Activated naive CD8-positive, alpha-beta T cell treated with anti-CD3 and anti-CD28 coated beads, Interleukin-2, amount 10 ng/mL, durations not matched to agents 7 days and 5 days (primary cell): Measurements from ENCODE around the gene TTF1. TPM values are rescaled to one million over a fixed set of nuclear protein-coding genes. Genes with fewer than 3 reads are reported as not detected.

ENCODE experiments used
- ATAC-seq: fragments of 150-1000 bp; cut with Tn5 transposase; one replicate; pipeline ENCODE4 v1.10.0; 2021; ENCODE audit warnings: low read depth, moderate library complexity
- POLR2A ChIA-PET: fragments of 350-600 bp; sonication (Branson Sonifier 250); formaldehyde crosslinking; loops from one replicate; lab custom pipeline; 2021; ENCODE audit warnings: antibody characterized with exemption; lab: Charles Lee
- DNase-seq: peaks from one replicate; pipeline ENCODE4 v3.0.0; 2021
- H3K27ac Mint-ChIP-seq: one replicate; pipeline ENCODE4 v1.8.0; 2022; ENCODE audit warnings: mild to moderate bottlenecking, mixed read lengths
- H3K27me3 Mint-ChIP-seq: one replicate; pipeline ENCODE4 v1.8.0; 2022; ENCODE audit warnings: mild to moderate bottlenecking, moderate library complexity, mixed read lengths
- H3K36me3 Mint-ChIP-seq: one replicate; pipeline ENCODE4 v1.8.0; 2021; ENCODE audit warnings: mild to moderate bottlenecking, mixed read lengths
- H3K4me1 Mint-ChIP-seq: one replicate; pipeline ENCODE4 v1.8.0; 2021; ENCODE audit warnings: mixed read lengths
- H3K4me3 Mint-ChIP-seq: one replicate; pipeline ENCODE4 v1.8.0; 2022; ENCODE audit warnings: mild to moderate bottlenecking, moderate library complexity, mixed read lengths
- H3K9me3 Mint-ChIP-seq: one replicate; pipeline ENCODE4 v1.8.0; 2021; ENCODE audit warnings: mixed read lengths
- total RNA-seq, 2 experiments: library from RNA; stranded (reverse); gene quantifications; one replicate each; pipeline ENCODE4 v1.2.3, GENCODE V29; 2021

TTF1 gene
- total RNA-seq, 2 experiments from 2014 or later, result 31.3 to 32.5 TPM

DNA sequence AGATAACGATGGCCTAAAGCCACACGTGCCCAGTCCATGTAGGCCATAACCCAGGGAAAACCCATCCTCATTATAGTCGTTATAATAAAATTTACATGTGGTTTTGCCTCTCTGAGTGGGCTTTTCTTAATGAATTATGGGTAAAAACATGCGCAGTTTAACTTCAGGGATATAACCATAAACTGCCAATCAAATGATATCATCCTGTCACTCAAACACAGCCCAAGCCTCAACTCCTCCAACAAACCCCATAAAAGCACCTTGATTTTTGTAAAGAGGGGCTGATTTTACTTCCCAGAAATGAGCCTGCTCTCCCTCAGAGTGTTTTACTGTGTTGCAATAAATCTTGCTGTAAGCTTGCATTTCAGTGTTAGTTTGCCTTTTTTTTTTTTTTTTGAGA lies 36.0 kb downstream of the TTF1 start:
- POLR2A ChIA-PET, result no interaction called here
- Mint-ChIP-seq H3K4me3 (no peak overlapping the region), H3K4me1 (peaks cover 19% of the 10 kb centered on the region), H3K36me3 (peaks cover 12% of the 10 kb centered on the region), H3K27ac (no peak overlapping the region), H3K27me3 (no peaks in the 10 kb centered on the region), H3K9me3 (no peaks in the 10 kb centered on the region)
- ATAC-seq (no peak), DNase-seq (no peak)

DNA sequence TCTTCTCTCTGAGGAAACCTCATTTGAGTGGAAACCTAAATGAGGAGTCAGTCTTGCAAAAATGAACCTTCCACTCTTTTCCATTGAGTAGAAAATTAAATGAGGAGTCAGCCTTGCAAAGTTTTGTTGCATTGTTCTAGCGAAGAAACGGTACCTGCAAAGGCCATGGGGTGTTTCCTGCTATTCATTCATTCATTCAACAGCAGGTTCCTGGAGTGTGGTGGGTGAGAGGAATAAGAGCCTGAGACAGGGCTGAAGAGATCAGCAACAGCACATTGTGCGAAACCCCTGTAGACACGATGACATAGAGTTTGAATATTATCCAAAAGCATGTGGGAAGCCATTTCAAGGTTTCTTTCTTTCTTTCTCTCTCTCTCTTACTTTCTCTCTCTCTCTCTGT lies 37.2 kb downstream of the TTF1 start:
- Mint-ChIP-seq H3K27me3 (no peaks in the 10 kb centered on the region), H3K9me3 (no peaks in the 10 kb centered on the region), H3K27ac (no peak overlapping the region), H3K4me3 (no peak overlapping the region), H3K4me1 (peaks cover 15% of the 10 kb centered on the region), H3K36me3 (peaks cover 5% of the 10 kb centered on the region)
- POLR2A ChIA-PET, result no interaction called here
- ATAC-seq (no peak), DNase-seq (no peak)

DNA sequence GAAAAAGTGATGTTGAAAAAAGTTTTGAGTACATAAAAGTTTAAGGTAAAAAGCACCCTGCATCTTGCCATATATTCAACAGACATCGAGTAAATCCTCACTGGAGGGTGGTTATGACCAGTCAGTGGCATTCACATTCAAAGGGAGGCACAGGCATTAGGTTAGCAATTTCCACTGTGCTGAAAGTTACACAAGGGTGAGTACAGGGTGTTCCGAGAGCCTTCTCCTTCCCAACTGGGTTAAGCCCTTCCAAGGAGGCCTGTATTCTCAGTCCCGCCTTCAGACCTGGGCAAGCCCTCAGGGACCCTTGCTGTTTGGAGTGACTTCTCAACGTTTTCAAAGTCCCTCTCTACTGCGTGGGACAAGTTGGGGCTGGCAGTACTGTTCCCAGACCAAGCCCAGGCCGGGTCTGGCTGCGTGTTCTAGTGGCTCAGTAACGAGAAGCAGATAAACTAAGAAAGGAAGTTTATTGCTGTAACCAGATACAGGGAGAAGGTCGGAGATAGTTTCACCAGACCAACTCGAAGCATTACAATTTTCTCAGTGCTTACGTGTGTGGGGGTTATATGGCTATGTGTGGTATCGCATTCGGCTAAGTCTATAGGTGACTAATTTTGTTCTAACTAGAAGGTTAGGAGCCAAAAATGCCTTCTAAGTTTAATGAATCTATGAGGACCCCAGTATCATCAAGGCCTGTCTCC lies 38.9 kb downstream of the TTF1 start:
- ATAC-seq, result no peak

DNA sequence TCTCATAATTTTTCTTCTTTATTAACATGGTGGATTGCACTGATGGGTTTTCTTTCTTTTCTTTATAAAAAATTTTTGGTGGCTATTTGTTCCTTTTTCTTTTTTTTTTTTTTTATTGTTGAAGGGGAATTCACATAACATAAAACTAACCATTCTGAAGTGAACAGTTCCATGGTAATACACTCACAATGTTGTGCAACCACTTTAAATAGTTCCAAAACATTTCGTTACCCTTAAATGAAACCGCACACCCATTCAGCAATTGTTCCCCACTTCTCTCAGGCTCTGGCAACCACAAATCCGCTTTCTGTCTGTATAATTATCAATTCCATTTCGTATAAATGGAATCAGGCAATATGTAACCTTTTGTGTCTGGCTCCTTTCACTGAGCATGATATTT lies 40.2 kb downstream of the TTF1 start:
- H3K27me3 Mint-ChIP-seq, result no peaks in the 10 kb centered on the region
- H3K27ac Mint-ChIP-seq, result no peak overlapping the region
- H3K4me3 Mint-ChIP-seq, result no peak overlapping the region
- DNase-seq (no peak), ATAC-seq (no peak)
- H3K36me3 Mint-ChIP-seq, result no peaks in the 10 kb centered on the region
- POLR2A ChIA-PET, result no interaction called here
- H3K9me3 Mint-ChIP-seq, result no peaks in the 10 kb centered on the region
- H3K4me1 Mint-ChIP-seq, result no peaks in the 10 kb centered on the region

More for the DNA sequence above, 38.9 kb downstream of the TTF1 start:
- Mint-ChIP-seq H3K27me3 (no peaks in the 10 kb centered on the region), H3K9me3 (no peaks in the 10 kb centered on the region), H3K36me3 (peaks cover 3% of the 10 kb centered on the region), H3K4me3 (no peak overlapping the region), H3K27ac (no peak overlapping the region), H3K4me1 (peaks cover 7% of the 10 kb centered on the region)
- POLR2A ChIA-PET, result interaction anchor here (2.2 kb wide), 1 partner anchor 13 kb away, joined by 13 read pairs; the partner anchor contains the start of gene SETX
- DNase-seq, result no peak

DNA sequence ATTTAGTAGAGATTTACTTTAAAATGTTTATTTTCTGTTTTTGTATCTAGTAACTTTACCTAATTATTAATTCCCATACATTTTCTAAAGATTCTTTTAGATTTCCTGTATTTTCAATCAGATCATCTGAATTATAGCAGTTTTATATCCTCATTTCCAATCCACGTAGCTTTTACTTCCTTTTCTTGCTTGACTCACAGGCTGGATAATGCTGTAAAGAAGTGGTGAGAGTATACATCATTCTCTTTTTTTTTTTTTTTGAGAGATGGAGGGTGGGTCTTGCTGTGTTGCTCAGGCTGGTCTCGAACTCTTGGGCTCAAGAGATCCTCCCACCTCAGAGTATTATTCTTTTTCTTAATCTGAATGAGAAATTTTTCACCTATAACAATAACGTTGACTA lies 40.7 kb downstream of the TTF1 start:
- POLR2A ChIA-PET, result interaction anchor here (0.8 kb wide), 1 partner anchor 11 kb away, joined by 5 read pairs; the partner anchor contains the start of gene SETX

DNA sequence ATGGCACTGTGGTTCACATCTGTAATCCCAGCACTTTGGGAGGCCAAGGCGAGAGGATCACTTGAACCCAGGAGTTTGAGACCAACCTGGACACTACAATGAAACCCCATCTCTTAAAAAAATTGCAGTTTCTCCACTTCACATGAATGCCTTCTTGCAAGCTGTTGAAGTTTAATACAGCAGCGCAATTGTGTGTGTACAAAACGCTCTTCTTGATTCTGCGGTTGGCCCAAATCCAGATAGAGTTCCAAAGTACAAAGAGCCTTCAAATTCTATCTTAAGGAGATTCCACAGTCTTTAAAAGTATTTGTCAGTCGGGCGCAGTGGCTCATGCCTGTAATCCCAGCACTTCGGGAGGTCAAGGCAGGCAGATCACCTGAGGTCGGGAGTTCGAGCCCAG lies 42.6 kb downstream of the TTF1 start:
- Mint-ChIP-seq H3K27ac (no peak overlapping the region), H3K9me3 (no peaks in the 10 kb centered on the region), H3K36me3 (no peaks in the 10 kb centered on the region), H3K4me3 (no peak overlapping the region), H3K27me3 (no peaks in the 10 kb centered on the region), H3K4me1 (no peaks in the 10 kb centered on the region)
- POLR2A ChIA-PET, result no interaction called here
- ATAC-seq (no peak), DNase-seq (no peak)

More for the DNA sequence above, 40.7 kb downstream of the TTF1 start:
- no peak overlapping the region for H3K27ac Mint-ChIP-seq
- no peak overlapping the region for H3K4me3 Mint-ChIP-seq
- H3K36me3 Mint-ChIP-seq, result no peaks in the 10 kb centered on the region
- H3K27me3 Mint-ChIP-seq, result no peaks in the 10 kb centered on the region
- DNase-seq (no peak), ATAC-seq (no peak)
- H3K4me1 Mint-ChIP-seq, result no peaks in the 10 kb centered on the region
- no peaks in the 10 kb centered on the region for H3K9me3 Mint-ChIP-seq

DNA sequence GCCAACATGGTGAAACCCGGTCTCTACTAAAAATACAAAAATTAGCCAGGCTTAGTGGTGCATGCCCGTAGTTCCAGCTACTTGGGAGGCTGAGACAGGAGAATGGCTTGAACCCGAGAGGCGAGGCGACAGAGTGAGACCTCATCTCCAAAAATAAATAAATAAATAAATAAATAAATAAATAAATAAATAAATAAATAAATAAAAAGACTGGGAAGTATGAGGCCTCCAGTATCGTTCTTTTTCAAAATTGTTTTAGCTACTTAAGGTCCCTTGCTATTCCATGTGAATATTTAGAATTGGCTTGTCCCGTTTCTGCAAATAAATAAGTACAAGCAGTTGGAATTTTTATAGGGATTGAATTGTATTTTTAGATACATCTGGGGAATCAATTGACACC lies 48.9 kb downstream of the TTF1 start:
- H3K4me3 Mint-ChIP-seq, result no peak overlapping the region
- no peaks in the 10 kb centered on the region for H3K9me3 Mint-ChIP-seq
- H3K27me3 Mint-ChIP-seq, result peaks cover 2% of the 10 kb centered on the region
- H3K4me1 Mint-ChIP-seq, result peaks cover 14% of the 10 kb centered on the region
- no peak for ATAC-seq
- POLR2A ChIA-PET, result no interaction called here
- DNase-seq, result no peak
- H3K36me3 Mint-ChIP-seq, result peaks cover 13% of the 10 kb centered on the region
- no peak overlapping the region for H3K27ac Mint-ChIP-seq

DNA sequence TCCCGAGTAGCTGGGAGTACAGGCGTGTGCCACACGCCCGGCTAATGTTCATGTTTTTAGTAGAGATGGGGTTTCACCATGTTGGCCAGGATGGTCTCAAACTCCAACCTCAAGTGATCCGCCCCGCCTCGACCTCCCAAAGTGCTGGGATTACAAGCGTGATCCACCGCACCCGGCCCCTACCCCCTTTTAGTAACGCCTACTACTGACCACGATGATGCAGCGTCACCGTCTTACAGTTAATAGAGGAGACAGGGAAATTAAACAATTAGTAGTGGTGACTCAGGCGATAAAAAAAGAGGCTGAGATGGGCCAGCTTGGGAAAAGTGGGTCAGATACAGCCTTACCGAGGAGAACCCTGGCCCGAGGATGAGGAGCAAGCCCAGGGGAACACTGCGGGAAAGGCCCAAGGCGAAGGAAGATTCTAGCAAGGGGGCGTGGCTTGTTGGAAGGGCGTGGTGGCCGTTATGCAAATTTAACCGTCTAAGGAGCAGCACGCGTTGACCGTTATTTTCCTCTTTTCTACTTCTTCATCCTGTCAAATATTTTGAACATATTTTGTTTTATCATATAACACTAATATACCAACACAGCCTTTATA lies 50.2 kb downstream of the TTF1 start:
- Mint-ChIP-seq H3K4me3 (peak overlapping the region; percentile 31), H3K9me3 (no peaks in the 10 kb centered on the region), H3K27ac (no peak overlapping the region), H3K27me3 (peaks cover 2% of the 10 kb centered on the region), H3K36me3 (peaks cover 20% of the 10 kb centered on the region), H3K4me1 (peaks cover 26% of the 10 kb centered on the region)
- ATAC-seq (no peak), DNase-seq (no peak)
- POLR2A ChIA-PET, result no interaction called here

DNA sequence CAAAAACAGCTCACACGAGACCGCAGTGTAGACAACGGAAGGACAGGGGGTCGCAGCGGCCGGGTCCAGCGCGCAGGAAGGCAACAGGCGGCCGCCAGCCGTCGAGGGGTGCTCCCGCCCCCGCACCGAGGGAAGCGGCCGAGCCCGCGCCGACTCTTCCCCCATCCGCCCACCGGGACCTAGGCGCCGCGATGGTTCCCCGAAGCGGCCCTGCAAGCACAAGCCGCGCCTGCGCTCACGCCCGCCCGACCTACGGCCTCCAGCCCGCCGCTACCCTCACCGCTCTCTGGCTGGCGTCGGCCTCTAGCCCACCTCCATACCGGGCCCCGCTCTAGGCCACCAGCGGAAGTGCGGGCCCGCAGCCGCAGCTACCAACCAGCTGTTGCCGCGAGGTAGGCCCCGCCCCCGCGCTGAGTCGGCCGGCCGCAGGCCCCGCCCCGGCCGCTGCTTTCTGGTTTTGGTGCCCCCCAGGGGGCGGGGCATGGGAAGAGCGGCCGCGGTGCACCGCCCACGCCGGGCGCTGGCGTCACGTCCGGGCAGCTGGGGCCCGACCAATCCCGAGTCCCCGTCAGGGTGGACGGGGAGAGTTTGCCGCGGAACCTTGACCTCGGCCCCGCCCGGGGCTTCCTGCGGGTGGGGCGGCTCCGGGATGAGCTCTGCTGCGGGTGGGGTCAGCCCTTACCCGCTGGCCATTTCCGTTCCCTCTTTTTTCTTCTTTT lies 51.8 kb downstream of the TTF1 start, which contains the start of gene SETX:
Gene SETX (minus strand): TSS at position 350 of the 719 bp plus-strand sequence. CDS start 5,558 bp downstream, outside the sequence.
- H3K4me1 Mint-ChIP-seq, result peaks cover 32% of the 10 kb centered on the region
- no peaks in the 10 kb centered on the region for H3K9me3 Mint-ChIP-seq
- peaks cover 2% of the 10 kb centered on the region for H3K27me3 Mint-ChIP-seq
- POLR2A ChIA-PET, result interaction anchor here (0.7 to 2.6 kb wide), 14 partner anchors 8 to 1002 kb away, joined by 3 to 14 read pairs (median 4); no protein-coding TSS in a partner anchor
- ATAC-seq (peak; percentile 87), DNase-seq (peak; percentile 95)
- peak within 1 kb of the TSS; percentile 93 for H3K27ac Mint-ChIP-seq
- peaks cover 25% of the 10 kb centered on the region for H3K36me3 Mint-ChIP-seq
- H3K4me3 Mint-ChIP-seq, result peak within 1 kb of the TSS; percentile 92

DNA sequence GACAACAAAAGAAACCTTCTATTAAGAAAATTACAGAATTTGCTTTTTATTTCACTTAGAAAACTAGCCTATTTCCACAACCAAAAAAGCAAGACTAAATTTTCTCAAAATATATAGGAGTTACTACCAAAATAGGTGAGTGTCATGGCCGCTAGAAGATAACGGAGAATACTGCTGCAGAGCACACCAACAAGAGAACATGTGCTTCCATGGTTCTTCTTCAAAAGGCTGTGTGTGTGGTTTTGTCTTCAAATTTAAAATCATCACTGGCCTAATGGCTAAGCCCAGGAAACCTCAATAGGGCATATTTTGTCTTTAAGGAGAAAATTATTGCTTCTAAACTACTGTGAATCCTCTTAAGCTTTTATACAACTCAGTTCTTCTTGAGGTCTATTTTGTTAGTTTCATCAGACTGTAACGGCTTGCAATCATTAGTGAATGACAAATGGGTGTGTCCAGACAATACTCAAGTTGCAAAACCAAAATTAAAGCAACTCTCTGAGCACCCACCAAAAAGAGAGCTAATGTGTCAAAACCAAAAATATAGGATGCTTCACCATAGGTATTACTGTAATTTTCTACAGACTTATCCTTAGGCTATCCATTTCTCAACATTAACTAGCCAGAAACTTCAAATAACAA lies 55.1 kb downstream of the TTF1 start:
- ATAC-seq (no peak), DNase-seq (no peak)
- Mint-ChIP-seq H3K4me1 (peaks cover 37% of the 10 kb centered on the region), H3K4me3 (peak overlapping the region; percentile 92), H3K27ac (peak overlapping the region; percentile 72), H3K27me3 (no peaks in the 10 kb centered on the region), H3K36me3 (peaks cover 38% of the 10 kb centered on the region), H3K9me3 (no peaks in the 10 kb centered on the region)
- POLR2A ChIA-PET, result interaction anchor here (1.2 to 3.5 kb wide), 4 partner anchors 52 to 619 kb away, joined by 3 to 12 read pairs (median 6); no protein-coding TSS in a partner anchor

DNA sequence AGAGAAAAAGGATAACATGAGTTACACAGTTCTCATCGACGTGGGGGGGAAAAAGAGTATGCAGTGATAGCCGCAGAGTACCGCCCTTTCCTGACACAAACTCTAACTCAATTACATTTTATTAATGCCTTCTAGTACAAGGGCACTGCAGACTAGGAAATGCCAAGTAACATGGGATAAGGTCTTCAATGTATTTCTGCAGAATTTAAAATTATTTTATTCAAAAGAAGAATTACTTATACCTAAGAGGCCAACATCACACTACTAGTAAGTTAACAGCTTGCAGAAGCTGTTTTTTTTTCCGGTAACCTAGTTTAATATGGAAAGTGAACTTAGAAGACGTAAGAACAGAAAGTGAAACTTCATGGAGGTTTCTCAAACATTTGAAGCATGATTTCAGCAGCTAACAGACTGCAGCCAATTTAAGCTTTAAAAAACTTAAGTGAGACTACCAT lies 55.8 kb downstream of the TTF1 start:
- Mint-ChIP-seq H3K9me3 (no peaks in the 10 kb centered on the region), H3K4me3 (peak overlapping the region; percentile 92), H3K36me3 (peaks cover 42% of the 10 kb centered on the region), H3K27ac (peak overlapping the region; percentile 72), H3K27me3 (no peaks in the 10 kb centered on the region), H3K4me1 (peaks cover 41% of the 10 kb centered on the region)
- DNase-seq, result no peak
- POLR2A ChIA-PET, result interaction anchor here (0.6 to 3.5 kb wide), 6 partner anchors 53 to 619 kb away, joined by 3 to 12 read pairs (median 6); partner anchors contain the start of gene DDX31
- peak; percentile 12 for ATAC-seq

DNA sequence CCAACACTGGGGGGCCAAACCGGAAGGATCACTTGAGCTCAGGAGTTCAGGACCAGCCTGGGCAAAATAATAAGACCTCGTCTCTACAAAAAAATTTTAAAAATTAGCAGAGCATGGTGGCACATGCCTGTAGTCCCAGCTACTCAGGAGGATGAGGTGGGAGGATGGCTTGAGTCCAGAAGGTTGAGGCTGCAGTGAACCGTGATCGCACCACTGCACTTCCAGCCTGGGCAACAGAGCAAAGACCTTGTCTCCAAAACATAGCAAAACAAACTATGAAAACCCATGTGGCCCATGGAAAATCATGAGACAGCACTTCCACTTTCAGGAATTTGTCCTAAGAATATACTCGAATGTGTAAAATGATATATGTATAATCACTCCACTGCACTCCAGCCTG lies 58.0 kb downstream of the TTF1 start:
- Mint-ChIP-seq H3K27me3 (no peaks in the 10 kb centered on the region), H3K36me3 (peaks cover 45% of the 10 kb centered on the region), H3K4me1 (peaks cover 41% of the 10 kb centered on the region), H3K4me3 (no peak overlapping the region), H3K9me3 (no peaks in the 10 kb centered on the region), H3K27ac (peak overlapping the region; percentile 22)
- POLR2A ChIA-PET, result no interaction called here
- no peak for ATAC-seq
- DNase-seq, result no peak

DNA sequence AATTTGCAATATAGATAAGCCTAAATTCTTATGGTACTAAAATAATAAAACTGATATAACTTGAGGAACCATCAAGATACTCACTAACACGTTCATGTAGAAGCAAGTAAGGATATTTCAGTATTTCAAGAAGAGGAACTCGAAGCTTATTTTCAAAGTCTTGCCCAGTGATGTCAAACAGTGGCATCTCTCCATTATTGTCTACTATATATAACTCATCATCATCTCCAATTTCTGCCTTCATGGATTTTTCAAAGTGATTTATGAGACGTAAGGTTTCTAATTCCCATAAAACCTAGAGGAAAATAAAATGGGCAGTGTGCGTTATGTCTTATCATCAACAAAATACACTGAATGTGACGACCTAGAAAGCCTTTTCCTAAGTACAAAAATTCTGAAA lies 60.5 kb downstream of the TTF1 start:
- no peaks in the 10 kb centered on the region for H3K27me3 Mint-ChIP-seq
- H3K27ac Mint-ChIP-seq, result no peak overlapping the region
- H3K9me3 Mint-ChIP-seq, result no peaks in the 10 kb centered on the region
- H3K4me1 Mint-ChIP-seq, result peaks cover 21% of the 10 kb centered on the region
- DNase-seq, result no peak
- H3K36me3 Mint-ChIP-seq, result peaks cover 42% of the 10 kb centered on the region
- H3K4me3 Mint-ChIP-seq, result no peak overlapping the region
- no peak for ATAC-seq
- POLR2A ChIA-PET, result interaction anchor here (1.1 kb wide), 1 partner anchor 8 kb away, joined by 4 read pairs; the partner anchor contains the start of gene SETX
